GM18861 (cell line): ENCODE data around the gene DTWD2.
A peak's percentile ranks its signal among the peaks of the same experiment; 100 is the strongest.

Source experiments
- ATAC-seq: cut with Tn5 transposase; IDR thresholded peaks from one replicate; pipeline ENCODE4 v1.9.1; 2021; ENCODE audit not compliant: unreplicated experiment

DTWD2 gene

GRCh38 chr5:118987988-118988865, at the start of gene DTWD2:
DTWD2 (minus strand) TSS chr5:118988547; CDS start chr5:118988511, 36 bp downstream.
- peak; percentile 96 for ATAC-seq

GRCh38 chr5:119037496-119038215, 49.3 kb upstream of the DTWD2 start:
- no peak for ATAC-seq

GRCh38 chr5:119036101-119036762, 47.9 kb upstream of the DTWD2 start:
- no peak for ATAC-seq

GRCh38 chr5:119033135-119033534, 44.8 kb upstream of the DTWD2 start:
- no peak for ATAC-seq

DNA sequence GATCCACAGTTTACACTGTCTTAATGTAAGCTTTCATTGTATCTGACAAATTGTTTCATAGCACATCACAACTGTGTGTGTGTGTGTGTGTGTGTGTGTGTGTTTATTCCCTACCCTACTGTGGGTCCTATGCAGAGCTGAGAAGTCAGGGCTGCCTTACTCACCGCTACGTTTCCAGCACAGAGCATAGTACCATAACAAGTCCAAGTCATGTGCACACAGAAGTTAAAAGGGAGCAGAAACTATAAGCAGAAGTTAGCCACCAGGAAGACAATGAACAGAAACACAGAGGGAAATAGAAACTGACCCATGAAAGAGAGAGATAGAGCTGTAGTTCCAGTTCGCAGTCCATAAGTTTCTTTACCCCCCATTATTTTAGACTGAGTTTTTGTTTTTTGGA, 44.3 kb upstream of the DTWD2 start:
- no peak for ATAC-seq

DNA sequence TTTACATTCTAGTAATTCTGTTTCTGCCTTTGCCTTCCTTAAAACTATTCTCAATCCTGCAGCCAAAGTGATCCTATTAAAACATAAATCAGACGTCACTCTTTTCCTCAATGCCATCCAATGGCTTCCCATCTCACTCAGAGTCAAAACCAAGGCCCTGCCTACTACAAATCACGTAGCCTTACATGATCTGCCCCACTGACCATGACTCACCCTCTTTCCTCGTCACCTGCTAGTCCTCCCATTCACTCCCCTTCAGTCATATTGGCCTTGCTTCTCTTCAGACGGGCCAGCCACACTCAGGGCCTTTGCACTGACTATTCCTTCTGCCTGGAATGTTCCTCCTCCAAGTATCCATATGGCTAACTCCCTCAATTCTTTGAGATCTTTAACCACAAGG, 43.6 kb upstream of the DTWD2 start:
- peak; percentile 37 for ATAC-seq

GRCh38 chr5:119031011-119031886, 42.9 kb upstream of the DTWD2 start:
- peak; percentile 72 for ATAC-seq

- ATAC-seq = no peak
Measured at GRCh38 chr5:119028575-119028974, 40.2 kb upstream of the DTWD2 start.

- ATAC-seq = no peak
Measured at GRCh38 chr5:119022773-119023172, 34.4 kb upstream of the DTWD2 start.

GRCh38 chr5:119022017-119022745, 33.8 kb upstream of the DTWD2 start:
- ATAC-seq = peak; percentile 82

GRCh38 chr5:119021149-119021732, 32.9 kb upstream of the DTWD2 start:
- no peak for ATAC-seq

DNA sequence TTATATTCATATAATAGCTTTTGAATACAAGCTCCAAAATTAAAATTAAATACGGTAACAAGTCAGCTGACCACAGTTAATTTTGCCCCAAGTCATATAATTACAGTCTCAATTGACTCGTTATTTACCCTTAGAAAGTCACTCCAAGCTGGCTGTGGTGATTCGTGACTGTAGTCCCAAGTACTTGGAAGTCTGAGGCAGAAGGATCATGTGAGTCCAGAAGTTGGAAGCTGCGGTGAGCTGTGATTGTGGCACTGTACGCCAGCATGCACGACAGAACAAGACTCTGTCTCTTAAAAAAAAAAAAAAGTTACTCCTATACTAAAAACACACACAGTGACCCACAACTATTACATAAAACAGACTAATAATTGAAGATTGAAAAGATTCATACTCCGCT, 31.6 kb upstream of the DTWD2 start:
- no peak for ATAC-seq

DNA sequence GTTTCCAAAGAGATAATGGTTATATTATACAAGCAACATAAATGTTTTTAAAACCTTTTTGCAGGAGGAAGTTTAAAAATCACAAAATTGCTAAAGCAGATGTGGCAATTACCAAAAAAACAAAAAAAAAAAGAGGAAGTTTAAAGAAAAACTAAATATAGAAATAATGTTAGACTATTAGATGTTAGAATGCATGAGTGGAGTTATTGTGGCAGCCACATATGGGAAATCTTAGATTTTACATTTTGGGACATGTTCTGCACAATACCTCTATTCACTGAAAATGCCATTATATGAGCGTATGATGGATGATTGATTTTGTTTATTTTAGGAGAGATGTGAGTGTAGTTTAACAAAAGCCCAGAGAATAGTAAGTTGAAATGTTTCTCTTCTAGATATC, 31.2 kb upstream of the DTWD2 start:
- ATAC-seq = no peak

DNA sequence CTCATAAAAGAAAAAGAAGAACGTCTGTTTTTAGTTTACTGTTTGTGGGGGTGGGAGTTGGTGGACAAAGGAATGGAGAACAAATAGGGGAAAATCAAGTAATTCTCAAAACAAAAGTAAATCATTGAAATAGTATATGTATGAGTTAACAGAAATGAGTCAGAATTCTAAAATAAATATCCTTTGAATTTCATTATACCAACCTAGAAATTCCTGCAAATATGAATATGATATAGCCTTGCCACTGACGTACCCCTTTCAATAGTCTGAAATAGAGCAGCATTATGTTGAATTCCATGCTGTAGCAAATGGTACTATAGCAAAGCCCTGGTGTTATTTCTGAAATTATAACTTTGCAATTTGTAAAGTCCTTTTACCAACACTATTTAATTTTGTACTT, 29.6 kb upstream of the DTWD2 start:
- ATAC-seq = no peak

- peak; percentile 72 for ATAC-seq
Measured at GRCh38 chr5:119016125-119016774, 27.9 kb upstream of the DTWD2 start.

- no peak for ATAC-seq
Measured at GRCh38 chr5:119011186-119011585, 22.8 kb upstream of the DTWD2 start.

DNA sequence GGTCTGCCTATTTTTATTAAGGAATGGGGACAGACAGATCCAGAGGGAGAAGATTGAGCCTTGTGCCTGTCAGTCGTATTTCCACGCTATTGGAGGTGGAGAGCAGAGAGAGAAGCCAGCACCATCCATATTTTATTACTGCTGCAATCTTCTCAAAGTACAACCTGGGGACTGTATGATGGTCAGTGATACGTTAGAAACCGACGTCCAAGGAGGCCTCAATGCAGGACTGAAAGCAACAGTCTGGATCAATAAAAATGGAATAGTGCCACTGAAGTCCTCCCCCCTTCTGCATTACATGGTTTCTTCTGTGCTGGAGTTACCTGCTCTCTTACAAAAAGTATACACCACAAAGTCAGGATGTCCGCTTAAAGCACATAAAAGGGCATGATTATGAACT, 21.9 kb upstream of the DTWD2 start:
- no peak for ATAC-seq

DNA sequence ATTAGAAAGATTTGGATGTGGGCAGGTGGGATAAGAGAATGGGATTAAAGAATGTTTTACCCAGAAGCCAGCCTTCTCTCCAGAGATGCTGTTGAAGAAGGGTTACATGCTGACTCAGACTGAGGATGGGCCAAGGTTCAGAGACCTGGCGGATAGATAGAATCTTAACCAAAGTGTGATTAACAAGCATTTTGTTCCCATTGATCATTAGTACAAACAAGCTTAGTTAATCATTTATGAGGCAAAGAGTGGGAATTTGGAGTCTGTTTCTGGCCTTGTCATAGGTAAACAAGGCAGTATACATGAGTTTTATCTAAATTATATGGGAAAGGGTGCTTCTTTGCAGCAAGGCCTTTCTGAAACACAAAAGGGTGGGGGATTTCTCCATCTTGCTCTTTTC, 20.8 kb upstream of the DTWD2 start:
- no peak for ATAC-seq

- ATAC-seq = no peak
Measured at GRCh38 chr5:118999696-119000095, 11.3 kb upstream of the DTWD2 start.
